AG10803 (cell line): ENCODE data around the gene ALOX5.

Experiments used
- DNase-seq: peaks from one replicate; pipeline ENCODE4 v3.0.0; 2010; ENCODE audit warnings: low read depth
- H3K4me3 ChIP-seq: 2 replicates; pipeline ENCODE4 v1.5.1; 2011; ENCODE audit warnings: mild to moderate bottlenecking, low read length, control low read depth
- TF ChIP-seq, protein P1 (sequence below): conservative IDR thresholded peaks from 2 replicates; pipeline ENCODE4 v1.5.1; 2011; ENCODE audit warnings: mild to moderate bottlenecking, low read length, control low read depth, inconsistent platforms

Gene ALOX5

DNA sequence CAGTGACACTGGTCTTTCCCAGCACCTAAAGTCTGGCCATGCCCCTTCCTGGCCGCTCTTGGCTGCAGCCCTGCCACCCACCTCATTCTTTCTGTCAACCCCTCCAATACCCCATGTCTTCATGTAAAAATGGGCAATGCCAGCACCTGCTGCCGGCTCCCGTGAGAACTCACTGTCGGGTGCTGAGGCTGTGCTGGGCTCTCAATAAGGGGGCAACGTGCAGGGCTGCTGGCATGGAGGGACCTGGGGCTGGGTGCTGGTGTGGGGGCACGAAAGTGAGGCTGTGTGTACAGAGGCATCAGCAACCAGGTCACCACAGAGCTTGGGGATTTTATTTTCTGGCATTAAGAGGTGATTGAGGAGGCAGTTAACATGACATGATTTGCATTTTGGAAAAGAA, 65.3 kb downstream of the ALOX5 start:
- TF ChIP-seq, protein P1, sequence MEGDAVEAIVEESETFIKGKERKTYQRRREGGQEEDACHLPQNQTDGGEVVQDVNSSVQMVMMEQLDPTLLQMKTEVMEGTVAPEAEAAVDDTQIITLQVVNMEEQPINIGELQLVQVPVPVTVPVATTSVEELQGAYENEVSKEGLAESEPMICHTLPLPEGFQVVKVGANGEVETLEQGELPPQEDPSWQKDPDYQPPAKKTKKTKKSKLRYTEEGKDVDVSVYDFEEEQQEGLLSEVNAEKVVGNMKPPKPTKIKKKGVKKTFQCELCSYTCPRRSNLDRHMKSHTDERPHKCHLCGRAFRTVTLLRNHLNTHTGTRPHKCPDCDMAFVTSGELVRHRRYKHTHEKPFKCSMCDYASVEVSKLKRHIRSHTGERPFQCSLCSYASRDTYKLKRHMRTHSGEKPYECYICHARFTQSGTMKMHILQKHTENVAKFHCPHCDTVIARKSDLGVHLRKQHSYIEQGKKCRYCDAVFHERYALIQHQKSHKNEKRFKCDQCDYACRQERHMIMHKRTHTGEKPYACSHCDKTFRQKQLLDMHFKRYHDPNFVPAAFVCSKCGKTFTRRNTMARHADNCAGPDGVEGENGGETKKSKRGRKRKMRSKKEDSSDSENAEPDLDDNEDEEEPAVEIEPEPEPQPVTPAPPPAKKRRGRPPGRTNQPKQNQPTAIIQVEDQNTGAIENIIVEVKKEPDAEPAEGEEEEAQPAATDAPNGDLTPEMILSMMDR: no peak
- no peak for DNase-seq
- no peak overlapping the region for H3K4me3 ChIP-seq

DNA sequence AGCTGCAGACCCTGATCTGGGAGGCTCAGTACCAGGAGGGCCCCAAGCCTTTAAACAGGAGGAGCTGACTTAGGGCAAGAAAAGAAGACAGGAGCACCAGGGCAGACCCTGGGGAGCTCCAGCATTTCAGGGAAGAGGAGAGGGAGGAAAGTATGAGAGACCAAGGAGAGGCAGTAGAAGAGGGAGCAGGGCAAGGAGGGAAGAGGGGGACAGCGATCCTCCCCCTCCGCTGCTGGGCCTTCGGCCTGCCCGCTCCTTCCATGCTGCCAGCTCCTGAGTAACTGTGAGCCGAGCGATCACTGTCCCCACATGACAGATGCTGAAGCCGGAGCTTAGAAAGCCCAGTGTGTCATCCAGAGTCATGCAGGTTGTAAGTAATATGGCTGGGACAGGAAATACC, 65.9 kb downstream of the ALOX5 start:
- TF ChIP-seq, protein P1: no peak
- DNase-seq: no peak
- H3K4me3 ChIP-seq: no peak overlapping the region

DNA sequence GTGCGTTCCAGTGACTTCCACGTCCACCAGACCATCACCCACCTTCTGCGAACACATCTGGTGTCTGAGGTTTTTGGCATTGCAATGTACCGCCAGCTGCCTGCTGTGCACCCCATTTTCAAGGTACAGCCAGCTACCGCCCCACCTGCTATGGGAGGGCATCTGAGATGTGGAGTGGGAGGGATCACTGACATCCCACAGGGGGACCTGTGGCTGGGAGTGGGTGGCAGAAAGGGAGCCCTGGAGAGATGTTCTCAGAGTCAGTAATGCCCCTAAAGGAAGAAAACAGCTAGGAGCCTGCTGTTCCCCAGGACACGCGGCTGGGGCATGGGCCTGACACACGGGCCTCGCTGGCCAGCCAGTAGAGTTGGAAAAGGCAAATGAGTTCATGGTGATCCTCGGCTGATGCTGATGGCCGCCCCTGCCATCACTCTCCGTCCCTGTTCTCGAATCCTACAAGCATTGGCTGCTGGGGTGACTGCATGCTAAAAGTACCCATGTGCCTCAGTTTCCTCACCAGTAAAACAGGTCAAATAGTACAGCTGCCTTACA, 66.6 kb downstream of the ALOX5 start:
- TF ChIP-seq, protein P1: no peak
- no peak for DNase-seq
- H3K4me3 ChIP-seq: no peak overlapping the region

DNA sequence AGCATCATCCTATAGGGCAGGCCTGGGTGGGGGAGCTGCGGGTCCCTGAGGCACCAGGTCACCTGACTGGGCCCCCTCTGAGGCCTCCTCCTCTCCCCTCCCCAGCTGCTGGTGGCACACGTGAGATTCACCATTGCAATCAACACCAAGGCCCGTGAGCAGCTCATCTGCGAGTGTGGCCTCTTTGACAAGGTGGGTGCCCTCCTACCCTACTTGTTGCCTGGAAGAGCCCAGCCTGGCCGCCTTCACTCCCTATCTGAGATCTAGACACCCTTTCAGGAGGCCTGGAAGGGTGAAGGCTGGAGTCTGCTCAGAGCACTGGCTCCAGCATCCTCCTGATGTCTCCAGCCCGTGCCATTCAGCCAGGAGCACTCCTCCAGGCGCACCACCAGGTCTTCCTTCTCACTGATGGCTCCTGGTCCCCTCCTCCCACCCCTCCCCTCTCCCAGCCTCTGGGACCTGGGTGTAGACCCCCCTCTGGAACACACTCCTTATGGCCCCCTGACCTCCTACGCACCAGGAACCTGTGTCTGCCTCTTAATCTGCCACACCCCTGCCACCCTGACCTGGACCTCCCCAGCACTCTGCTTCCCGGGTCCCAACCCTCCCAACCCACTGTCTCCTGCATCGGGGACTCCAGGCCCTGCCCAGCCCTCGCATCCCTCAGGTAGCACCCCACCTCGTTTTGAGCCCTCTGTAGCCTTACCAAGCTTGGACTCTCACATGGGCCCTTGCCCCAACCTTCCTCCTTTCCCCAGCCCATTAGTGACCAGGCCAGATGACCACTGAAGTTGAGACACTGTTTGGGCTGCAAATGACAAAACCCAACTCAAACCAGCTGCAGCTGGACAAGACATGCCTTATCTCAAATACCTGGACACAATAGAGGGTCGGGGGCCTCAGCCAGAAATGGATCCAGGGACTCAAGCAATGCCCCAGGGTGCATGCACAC, 67.5 kb downstream of the ALOX5 start:
- no peak overlapping the region for H3K4me3 ChIP-seq
- TF ChIP-seq, protein P1: no peak
- no peak for DNase-seq

DNA sequence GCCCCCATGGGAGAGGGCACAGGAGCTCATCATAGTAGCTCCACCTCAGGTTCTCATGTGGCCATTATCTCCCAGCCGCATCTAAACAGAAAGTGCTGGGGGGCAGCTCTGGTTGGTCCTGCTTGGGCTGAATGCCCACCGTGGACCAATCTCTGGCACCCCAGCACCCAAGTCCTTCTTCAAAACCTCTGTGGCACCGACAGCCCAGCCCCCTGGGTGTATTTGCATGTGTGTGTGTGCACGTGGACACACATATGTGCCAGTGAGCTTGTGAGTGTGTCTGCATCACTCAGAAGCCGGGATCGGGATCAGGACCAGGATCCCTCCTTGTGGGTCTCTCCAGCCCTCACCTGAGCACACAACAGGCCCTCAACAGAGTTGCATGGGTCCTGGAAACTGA, 68.2 kb downstream of the ALOX5 start:
- TF ChIP-seq, protein P1: no peak
- no peak for DNase-seq
- no peak overlapping the region for H3K4me3 ChIP-seq

DNA sequence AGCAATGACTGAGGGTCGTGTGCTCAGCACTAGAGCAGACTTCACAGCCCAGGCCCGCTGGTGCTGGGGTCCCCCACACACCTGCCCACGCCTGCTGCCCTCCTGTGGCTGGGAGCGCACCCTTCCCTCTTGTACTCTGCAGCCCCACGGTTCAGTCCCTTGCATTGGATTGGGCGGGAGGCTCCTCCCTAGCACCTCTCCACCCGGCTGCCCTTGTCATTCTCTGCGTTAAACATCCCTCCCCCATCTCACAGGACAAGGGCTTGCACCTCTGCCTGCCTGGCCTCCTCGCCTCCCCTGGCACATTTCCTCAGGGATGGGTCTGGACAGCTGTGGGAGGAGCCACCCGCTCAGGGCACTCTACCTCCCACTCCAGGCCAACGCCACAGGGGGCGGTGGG, 68.6 kb downstream of the ALOX5 start:
- no peak for DNase-seq
- TF ChIP-seq, protein P1: no peak
- no peak overlapping the region for H3K4me3 ChIP-seq
